ENCODE results near the gene PDHA1. TPM values are rescaled to one million over a fixed set of nuclear protein-coding genes. Genes with fewer than 3 reads are reported as not detected.

Gene PDHA1
- total and polyA plus RNA-seq, 12 donors: 50.7 to 329 (median 147) TPM

- Histone ChIP-seq H3K9me3 (replicated peaks in 1 of 3) (no peaks in the 10 kb centered on the region), H3K27me3 (no peaks in the 10 kb centered on the region), H3K27ac (no peak overlapping the region), H3K4me3 (no peak overlapping the region), H3K36me3 (replicated peaks in 1 of 2) (no peaks in the 10 kb centered on the region), H3K4me1 (replicated peaks in 1 of 2) (peaks cover 3 to 5% of the 10 kb centered on the region in 2 donors)
- DNase-seq: no peak
- no peak for TF ChIP-seq CTCF (IDR thresholded peaks at IDR 0.05)
- no peak for TF ChIP-seq POLR2A (IDR thresholded peaks at IDR 0.05)
- 82 to 94% (median 88%) methylated on average over 6 of the region's 6 CpGs for WGBS, 4 donors
- intact Hi-C loops (cut with DNase I): no loop called here
These were observed 24.8 kb downstream of the PDHA1 start for GRCh38 chrX:19368576-19368975.

GRCh38 chrX:19370061-19370460, 26.3 kb downstream of the PDHA1 start:
- TF ChIP-seq POLR2A (IDR thresholded peaks at IDR 0.05): no peak
- no peak for TF ChIP-seq CTCF (IDR thresholded peaks at IDR 0.05)
- H3K4me1 ChIP-seq (replicated peaks in 1 of 2): peaks cover 4 to 11% of the 10 kb centered on the region in 2 donors
- no peak for DNase-seq

GRCh38 chrX:19372170-19372546, 28.4 kb downstream of the PDHA1 start:
- TF ChIP-seq POLR2A (IDR thresholded peaks at IDR 0.05) (no peak), CTCF (IDR thresholded peaks at IDR 0.05) (peak; percentile 43 to 77 (median 72))
- intact Hi-C loops (cut with DNase I): loop anchor here in 1 of 2 donors (5.0 kb wide), 1 partner anchor 160 kb away; no protein-coding TSS in a partner anchor
- 1 to 34% (median 7%) methylated on average over 8 to 9 of the region's 9 CpGs for WGBS, 4 donors
- Histone ChIP-seq H3K4me3 (peak overlapping the region in 1 of 4 donors; percentile 28), H3K27me3 (no peaks in the 10 kb centered on the region), H3K9me3 (replicated peaks in 1 of 3) (no peaks in the 10 kb centered on the region), H3K27ac (peak overlapping the region in 4 of 5 donors; percentile 40 to 86 (median 63)), H3K36me3 (replicated peaks in 1 of 2) (no peaks in the 10 kb centered on the region), H3K4me1 (replicated peaks in 1 of 2) (peaks cover 4 to 11% of the 10 kb centered on the region in 2 donors)
- DNase-seq: peak; percentile 62 to 87 (median 78)

More at GRCh38 chrX:19370061-19370460, 26.3 kb downstream of the PDHA1 start:
- intact Hi-C loops (cut with DNase I): loop anchor here in 1 of 2 donors (5.0 kb wide), 1 partner anchor 162 kb away; no protein-coding TSS in a partner anchor
- 71 to 83% (median 76%) methylated on average over 5 of the region's 5 CpGs for whole genome bisulfite sequencing, 4 donors
- no peaks in the 10 kb centered on the region for H3K27me3 ChIP-seq
- H3K27ac ChIP-seq: no peak overlapping the region
- no peaks in the 10 kb centered on the region for H3K36me3 ChIP-seq (replicated peaks in 1 of 2)
- H3K9me3 ChIP-seq (replicated peaks in 1 of 3): no peaks in the 10 kb centered on the region
- H3K4me3 ChIP-seq: no peak overlapping the region

- H3K4me3 ChIP-seq: peak overlapping the region in 1 of 4 donors; percentile 28
- H3K9me3 ChIP-seq (replicated peaks in 1 of 3): no peaks in the 10 kb centered on the region
- H3K4me1 ChIP-seq (replicated peaks in 1 of 2): peaks cover 4 to 11% of the 10 kb centered on the region in 2 donors
- H3K27me3 ChIP-seq: no peaks in the 10 kb centered on the region
- intact Hi-C loops (cut with DNase I): loop anchor here in 1 of 2 donors (5.0 kb wide), 1 partner anchor 160 kb away; no protein-coding TSS in a partner anchor
- peak overlapping the region in 4 of 5 donors; percentile 49 to 86 (median 71) for H3K27ac ChIP-seq
- WGBS, 4 donors: 0 to 41% (median 13%) methylated on average over 2 to 20 of the region's 20 CpGs
- peak in 1 of 2 donors; percentile 57 for TF ChIP-seq POLR2A (IDR thresholded peaks at IDR 0.05)
- peak in 1 of 6 experiments; percentile 26 for TF ChIP-seq CTCF (IDR thresholded peaks at IDR 0.05)
- H3K36me3 ChIP-seq (replicated peaks in 1 of 2): no peaks in the 10 kb centered on the region
- DNase-seq: peak; percentile 56 to 87 (median 78)
These were observed 29.0 kb downstream of the PDHA1 start for GRCh38 chrX:19372547-19373331.

Measured in adrenal gland (tissue), 12 donors.